Colonic mucosa (tissue), 4 donors: Measurements from ENCODE around the gene NAT16. TPM values are rescaled to one million over a fixed set of nuclear protein-coding genes. Genes with fewer than 3 reads are reported as not detected.

Source experiments
- DNase-seq: peaks from one replicate; pipeline ENCODE4 v3.0.0-alpha.2; 2020
- H3K27ac ChIP-seq: fragments of 200-600 bp; one replicate; pipeline ENCODE4 v1.8.0; 2021
- H3K27me3 ChIP-seq: fragments of 200-600 bp; one replicate; pipeline ENCODE4 v1.8.0; 2021
- H3K36me3 ChIP-seq: fragments of 200-600 bp; one replicate; pipeline ENCODE4 v1.8.0; 2021
- H3K4me1 ChIP-seq: fragments of 200-600 bp; one replicate; pipeline ENCODE4 v1.8.0; 2021; ENCODE audit warnings: mild to moderate bottlenecking
- H3K4me3 ChIP-seq: fragments of 200-600 bp; one replicate; pipeline ENCODE4 v1.8.0; 2021
- H3K9ac ChIP-seq, 2 donors: one replicate each; pipeline ENCODE4 v1.7.0; 2013; ENCODE audit warnings: control low read depth in 2 of 2, low read depth in 2 of 2, low read length in 2 of 2
- H3K9me3 ChIP-seq: fragments of 200-600 bp; one replicate; pipeline ENCODE4 v1.8.0; 2021
- intact Hi-C: fragments of 100-400 bp; cut with DNase I; formaldehyde crosslinking; loops from one replicate; pipeline ENCODE4 v1.14.1; 2022
- total RNA-seq, 2 donors: library from RNA; stranded (reverse); fragmentation: NEBNext Ultra II Directional in 1 of 2; extraction: Animal tissue kit (Norgen Biotek cat#: 25700) in 1 of 2; gene quantifications; one replicate each; pipeline ENCODE4 v1.2.1, GENCODE V29; 2021
- TF ChIP-seq, protein P1 (sequence below): fragments of 200-600 bp; IDR thresholded peaks from one replicate; pipeline ENCODE4 v1.8.0; 2022; ENCODE audit warnings: antibody characterized with exemption, mild to moderate bottlenecking
- donor health status: healthy.
- donor health status: DM: no; HTN: no; CAD: no.
- donor health status: DM: no; HTN: no; CAD: no.

NAT16 gene
- total RNA-seq, 2 donors from 2014 or later: not detected

DNA sequence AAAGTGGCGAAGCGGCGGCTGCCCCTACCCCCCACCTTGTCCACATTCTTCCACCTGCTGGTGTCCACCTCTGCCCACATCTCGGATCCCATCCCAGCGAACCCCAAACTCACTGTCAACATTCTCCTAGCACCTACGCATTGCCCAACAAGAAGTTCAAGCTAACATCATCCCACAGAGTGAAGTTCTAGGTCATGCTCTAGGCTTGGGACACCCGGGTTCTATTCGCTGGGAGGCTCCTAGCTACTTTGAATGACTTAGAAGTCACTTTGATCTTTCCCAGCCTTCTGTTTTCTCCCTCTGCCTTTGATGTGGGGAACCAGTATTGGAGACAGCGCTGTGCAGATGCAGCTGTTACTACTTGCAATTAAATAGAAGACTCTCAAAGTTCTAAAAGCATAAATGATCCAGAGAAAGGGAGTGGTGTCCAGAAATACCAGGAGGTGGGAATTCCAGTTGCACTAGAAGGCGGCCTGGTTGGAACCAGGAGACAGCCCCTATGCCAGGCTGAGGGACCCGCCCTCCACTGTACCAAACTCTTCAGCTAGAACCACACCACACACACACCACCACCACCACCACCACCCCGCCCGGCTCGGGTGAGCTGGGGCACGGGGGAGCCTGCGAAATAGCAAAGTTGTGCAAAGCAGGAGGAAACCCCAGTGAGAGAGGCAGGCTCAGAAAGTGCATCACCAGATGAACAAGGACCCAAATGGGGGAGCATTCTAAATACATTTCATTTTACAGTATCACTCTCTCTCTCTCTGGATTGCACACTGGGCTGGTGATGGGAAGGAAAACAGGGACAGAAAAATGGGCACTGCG is 9.3 kb downstream of the NAT16 start:
- no peak overlapping the region for H3K9ac ChIP-seq
- TF ChIP-seq, protein P1, sequence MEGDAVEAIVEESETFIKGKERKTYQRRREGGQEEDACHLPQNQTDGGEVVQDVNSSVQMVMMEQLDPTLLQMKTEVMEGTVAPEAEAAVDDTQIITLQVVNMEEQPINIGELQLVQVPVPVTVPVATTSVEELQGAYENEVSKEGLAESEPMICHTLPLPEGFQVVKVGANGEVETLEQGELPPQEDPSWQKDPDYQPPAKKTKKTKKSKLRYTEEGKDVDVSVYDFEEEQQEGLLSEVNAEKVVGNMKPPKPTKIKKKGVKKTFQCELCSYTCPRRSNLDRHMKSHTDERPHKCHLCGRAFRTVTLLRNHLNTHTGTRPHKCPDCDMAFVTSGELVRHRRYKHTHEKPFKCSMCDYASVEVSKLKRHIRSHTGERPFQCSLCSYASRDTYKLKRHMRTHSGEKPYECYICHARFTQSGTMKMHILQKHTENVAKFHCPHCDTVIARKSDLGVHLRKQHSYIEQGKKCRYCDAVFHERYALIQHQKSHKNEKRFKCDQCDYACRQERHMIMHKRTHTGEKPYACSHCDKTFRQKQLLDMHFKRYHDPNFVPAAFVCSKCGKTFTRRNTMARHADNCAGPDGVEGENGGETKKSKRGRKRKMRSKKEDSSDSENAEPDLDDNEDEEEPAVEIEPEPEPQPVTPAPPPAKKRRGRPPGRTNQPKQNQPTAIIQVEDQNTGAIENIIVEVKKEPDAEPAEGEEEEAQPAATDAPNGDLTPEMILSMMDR: no peak
- intact Hi-C loops: loop anchor here (2.0 kb wide), 1 partner anchor 24 kb away; no protein-coding TSS in a partner anchor
- peaks cover 16% of the 10 kb centered on the region for H3K4me1 ChIP-seq
- no peak overlapping the region for H3K4me3 ChIP-seq
- no peak for DNase-seq
- H3K27me3 ChIP-seq: peaks cover 80% of the 10 kb centered on the region
- no peaks in the 10 kb centered on the region for H3K9me3 ChIP-seq
- H3K36me3 ChIP-seq: no peaks in the 10 kb centered on the region
- no peak overlapping the region for H3K27ac ChIP-seq

DNA sequence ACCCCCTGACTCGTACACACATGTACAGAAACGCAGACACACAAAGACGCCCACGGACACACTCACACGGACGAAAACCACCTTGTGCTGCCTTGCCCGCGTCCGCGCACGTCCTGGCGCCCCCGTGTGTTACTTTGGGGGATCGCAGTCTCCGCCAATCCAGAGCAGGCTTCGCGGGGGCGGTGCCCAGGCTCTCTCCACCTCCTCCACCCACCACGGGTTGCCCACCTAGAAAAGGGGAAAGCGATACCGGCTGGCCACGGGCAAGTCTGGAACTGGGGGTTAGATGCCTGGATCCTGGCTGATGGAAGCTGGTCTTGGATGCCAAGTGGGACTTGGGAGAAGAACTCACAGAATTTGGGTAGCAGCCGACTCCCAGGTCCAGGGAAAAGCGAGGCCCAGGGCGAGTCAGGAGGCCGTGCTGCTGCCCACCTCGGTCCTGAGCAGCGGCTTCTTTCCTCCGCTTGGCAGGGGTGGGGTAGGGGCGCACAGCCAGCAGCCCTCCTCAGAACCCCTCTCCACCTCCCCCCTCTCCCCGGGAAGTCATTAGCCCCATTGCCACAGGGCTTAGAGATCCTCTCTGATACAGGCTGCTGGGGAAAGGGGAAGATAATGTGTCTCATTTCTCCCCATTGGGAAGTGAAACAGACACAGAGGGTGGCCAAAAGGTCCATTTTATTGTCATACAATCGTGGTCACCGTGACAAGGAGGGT is 10.1 kb downstream of the NAT16 start:
- no peak overlapping the region for H3K9ac ChIP-seq
- intact Hi-C loops: loop anchor here (2.0 kb wide), 1 partner anchor 23 kb away; no protein-coding TSS in a partner anchor
- peaks cover 19% of the 10 kb centered on the region for H3K4me1 ChIP-seq
- no peaks in the 10 kb centered on the region for H3K9me3 ChIP-seq
- peaks cover 88% of the 10 kb centered on the region for H3K27me3 ChIP-seq
- no peak overlapping the region for H3K4me3 ChIP-seq
- no peak overlapping the region for H3K27ac ChIP-seq
- TF ChIP-seq, protein P1: peak; percentile 91
- no peaks in the 10 kb centered on the region for H3K36me3 ChIP-seq
- peak; percentile 81 for DNase-seq

DNA sequence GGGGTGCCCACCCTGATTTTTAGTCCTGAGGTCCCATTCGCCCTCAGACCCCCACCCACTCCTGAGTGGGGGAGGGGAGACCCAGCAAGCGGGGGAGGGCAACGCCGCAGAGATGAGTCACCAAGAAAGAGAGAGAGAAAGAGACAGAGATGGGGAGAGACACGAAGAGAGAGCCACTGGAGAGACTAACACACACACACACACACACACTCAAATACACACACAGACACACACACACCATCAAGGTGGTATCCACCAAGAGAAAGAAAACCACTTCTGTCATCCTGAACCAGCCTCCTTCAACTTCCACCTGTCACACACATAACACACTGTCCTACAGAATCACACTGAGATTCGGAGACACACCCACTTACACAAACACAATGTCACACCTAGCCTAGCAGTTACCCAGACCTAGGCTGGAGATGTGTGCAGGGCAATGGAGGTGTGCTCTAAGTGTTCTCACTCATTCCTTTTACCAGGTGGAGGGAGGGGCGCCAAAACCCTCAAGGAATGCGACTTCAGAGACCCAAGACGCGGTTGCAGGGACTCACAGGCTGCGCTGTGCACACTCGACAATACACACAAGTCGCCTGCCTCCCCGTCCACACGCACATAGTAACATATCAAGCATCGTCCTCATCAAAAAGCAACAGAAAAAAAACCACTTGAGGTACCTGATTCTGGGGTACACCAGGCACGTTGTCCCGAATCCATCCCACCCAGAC is 10.8 kb downstream of the NAT16 start:
- TF ChIP-seq, protein P1: no peak
- H3K36me3 ChIP-seq: no peaks in the 10 kb centered on the region
- no peak overlapping the region for H3K4me3 ChIP-seq
- intact Hi-C loops: no loop called here
- H3K9ac ChIP-seq: peak overlapping the region in 1 of 2 donors; percentile 12
- peaks cover 24% of the 10 kb centered on the region for H3K4me1 ChIP-seq
- peaks cover 96% of the 10 kb centered on the region for H3K27me3 ChIP-seq
- H3K9me3 ChIP-seq: no peaks in the 10 kb centered on the region
- no peak for DNase-seq
- H3K27ac ChIP-seq: no peak overlapping the region

DNA sequence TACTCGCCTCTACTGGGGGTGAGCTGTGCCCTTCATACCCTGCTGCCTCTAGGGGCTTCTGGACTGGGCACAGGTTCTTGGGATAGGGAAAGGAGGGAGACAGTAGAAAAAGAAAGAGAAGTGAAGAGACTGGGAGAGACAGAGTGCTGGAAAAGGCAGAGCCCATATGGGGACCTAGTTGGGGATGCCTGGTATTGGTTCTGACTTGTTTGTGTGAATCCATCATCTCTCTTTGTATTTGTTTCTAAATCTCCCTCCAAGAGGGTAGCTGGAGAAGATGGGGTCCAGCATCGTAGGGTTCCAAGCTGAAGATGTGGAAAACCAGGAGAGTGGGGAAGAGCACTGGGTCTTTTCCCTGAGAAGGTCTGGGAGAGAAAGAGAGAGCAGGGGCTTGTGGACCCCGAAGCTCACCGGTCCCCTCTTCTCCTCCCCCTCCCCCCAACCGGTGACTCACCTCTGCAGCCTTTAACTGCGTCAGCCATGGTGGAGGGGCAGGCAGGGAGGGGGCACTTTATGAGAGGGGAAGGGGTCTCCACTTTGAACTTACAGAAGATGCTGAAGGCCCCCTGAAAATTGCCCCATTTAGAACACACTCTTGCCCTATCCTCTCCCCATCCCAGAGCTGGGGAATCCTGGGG is 11.6 kb downstream of the NAT16 start:
- intact Hi-C loops: no loop called here
- TF ChIP-seq, protein P1: no peak
- DNase-seq: no peak
- Histone ChIP-seq H3K27ac (no peak overlapping the region), H3K9ac (no peak overlapping the region), H3K27me3 (peaks cover 97% of the 10 kb centered on the region), H3K4me1 (peaks cover 27% of the 10 kb centered on the region), H3K4me3 (no peak overlapping the region), H3K36me3 (no peaks in the 10 kb centered on the region), H3K9me3 (no peaks in the 10 kb centered on the region)
